Activated CD8-positive, alpha-beta memory T cell treated with anti-CD3 and anti-CD28 coated beads for 24 hours (primary cell): ENCODE data around the gene RPP25L.

Experiments
- DNase-seq: peaks from one replicate; pipeline ENCODE4 v3.0.0-alpha.2; 2020

Gene RPP25L

GRCh38 chr9:34637356-34638137 lies 25.6 kb upstream of the RPP25L start, which contains the start of gene SIGMAR1:
Gene SIGMAR1 (minus strand): TSS chr9:34637787. CDS start chr9:34637697, 90 bp downstream.
- DNase-seq: peak; percentile 98

- DNase-seq: no peak
Observed at GRCh38 chr9:34636791-34637355, 25.0 kb upstream of the RPP25L start.

- no peak for DNase-seq
Observed at GRCh38 chr9:34635556-34635955, 23.7 kb upstream of the RPP25L start.

- DNase-seq: no peak
Observed at GRCh38 chr9:34634551-34635248, 22.8 kb upstream of the RPP25L start.

- peak; percentile 88 for DNase-seq
Observed at GRCh38 chr9:34633851-34634550, 22.1 kb upstream of the RPP25L start.

GRCh38 chr9:34633166-34633565 lies 21.3 kb upstream of the RPP25L start:
- no peak for DNase-seq

GRCh38 chr9:34630402-34631154 lies 18.7 kb upstream of the RPP25L start:
- no peak for DNase-seq

GRCh38 chr9:34629491-34629808 lies 17.6 kb upstream of the RPP25L start:
- no peak for DNase-seq

GRCh38 chr9:34628656-34629490 lies 17.0 kb upstream of the RPP25L start, which contains the start of gene ARID3C:
Gene ARID3C (minus strand): TSS chr9:34629066. CDS start chr9:34628014, 1,052 bp downstream.
- peak; percentile 73 for DNase-seq

GRCh38 chr9:34627716-34628655 lies 16.1 kb upstream of the RPP25L start:
- DNase-seq: no peak

- DNase-seq: no peak
Observed at GRCh38 chr9:34625186-34625486, 13.2 kb upstream of the RPP25L start.

- DNase-seq: no peak
Observed at GRCh38 chr9:34624475-34625185, 12.7 kb upstream of the RPP25L start.

GRCh38 chr9:34623374-34624235 lies 11.7 kb upstream of the RPP25L start:
- no peak for DNase-seq

GRCh38 chr9:34620061-34620994 lies 8.4 kb upstream of the RPP25L start, which contains the start of gene DCTN3:
Gene DCTN3 (minus strand): TSS chr9:34620495. CDS start chr9:34620464, 31 bp downstream.
- peak; percentile 90 for DNase-seq

GRCh38 chr9:34615132-34615531 lies 3.2 kb upstream of the RPP25L start:
- DNase-seq: no peak

GRCh38 chr9:34612788-34613390 lies 992 bp upstream of the RPP25L start:
- peak; percentile 86 for DNase-seq

GRCh38 chr9:34611251-34611810 lies 566 bp downstream of the RPP25L start:
- no peak for DNase-seq
